Muscle layer of colon (tissue), 2 donors: ENCODE data around the gene RAB11FIP5.
A peak's percentile ranks its signal among the peaks of the same experiment; 100 is the strongest.
"Not testable (repeated sequence)": the region's sequence is repeated elsewhere in the genome, so short reads cannot be mapped to it uniquely, and the experiment has no call there.

Source experiments
- H3K27ac ChIP-seq: one replicate; pipeline ENCODE4 v1.7.0; 2013; ENCODE audit warnings: low read depth, mild to moderate bottlenecking, low read length, moderate library complexity
- H3K27me3 ChIP-seq, 2 donors: one replicate each; pipeline ENCODE4 v1.7.0; 2013; ENCODE audit warnings: low read length in 2 of 2, mild to moderate bottlenecking in 2 of 2; ENCODE audit not compliant: insufficient read depth in 2 of 2, control insufficient read depth in 1 of 2
- H3K36me3 ChIP-seq: one replicate; pipeline ENCODE4 v1.7.0; 2013; ENCODE audit warnings: mild to moderate bottlenecking, low read length; ENCODE audit not compliant: insufficient read depth
- H3K4me1 ChIP-seq: one replicate; pipeline ENCODE4 v1.7.0; 2013; ENCODE audit warnings: mild to moderate bottlenecking, low read length; ENCODE audit not compliant: insufficient read depth
- H3K4me3 ChIP-seq, 2 donors: one replicate each; pipeline ENCODE4 v1.7.0; 2013; ENCODE audit warnings: low read length in 2 of 2, low read depth in 1 of 2, mild to moderate bottlenecking in 1 of 2, moderate library complexity in 1 of 2
- H3K9ac ChIP-seq: one replicate; pipeline ENCODE4 v1.7.0; 2013; ENCODE audit warnings: low read length
- H3K9me3 ChIP-seq: one replicate; pipeline ENCODE4 v1.7.0; 2013; ENCODE audit warnings: mild to moderate bottlenecking, low read length
- donor health status: abdominal sarcoma.
- donor health status: Adenocarcinoma of cecum.

Gene RAB11FIP5

DNA sequence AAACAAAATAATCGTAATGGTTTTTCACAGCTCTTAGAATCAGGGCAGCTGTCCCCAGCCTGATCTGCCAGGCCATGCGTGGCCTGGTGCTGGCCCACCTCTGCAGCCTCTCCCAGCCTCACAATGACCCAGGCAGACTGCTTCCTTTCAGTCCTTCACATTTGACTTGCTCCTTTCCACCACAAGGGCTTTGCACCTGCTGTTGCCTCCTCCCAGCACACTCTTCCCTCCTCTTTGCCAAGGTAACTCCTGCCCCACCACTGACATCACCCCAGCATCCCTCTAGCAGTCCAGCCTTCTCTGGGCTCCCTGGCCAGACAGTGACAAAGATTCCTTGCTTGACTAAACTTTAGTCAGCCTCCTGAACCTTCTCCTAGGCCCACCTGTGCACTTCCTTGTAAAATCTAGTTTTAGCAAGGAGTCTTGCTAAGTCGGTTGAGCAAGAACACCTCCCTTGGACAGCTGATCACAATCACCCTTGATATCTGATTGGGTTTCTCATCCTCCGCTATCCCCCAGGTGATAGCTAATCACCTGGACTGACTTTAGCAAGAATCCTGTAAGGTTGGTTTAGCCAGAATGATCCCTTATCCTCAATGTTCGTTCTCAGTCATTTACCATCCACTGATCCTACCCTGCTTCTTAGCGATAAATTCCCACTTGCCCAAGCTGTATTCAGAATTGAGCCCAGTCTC, 16.2 kb upstream of the RAB11FIP5 start:
- H3K36me3 ChIP-seq, result no peaks in the 10 kb centered on the region
- no peaks in the 10 kb centered on the region for H3K27me3 ChIP-seq
- no peak overlapping the region for H3K27ac ChIP-seq
- H3K4me3 ChIP-seq, result no peak overlapping the region
- H3K4me1 ChIP-seq, result no peaks in the 10 kb centered on the region
- no peaks in the 10 kb centered on the region for H3K9me3 ChIP-seq
- no peak overlapping the region for H3K9ac ChIP-seq

DNA sequence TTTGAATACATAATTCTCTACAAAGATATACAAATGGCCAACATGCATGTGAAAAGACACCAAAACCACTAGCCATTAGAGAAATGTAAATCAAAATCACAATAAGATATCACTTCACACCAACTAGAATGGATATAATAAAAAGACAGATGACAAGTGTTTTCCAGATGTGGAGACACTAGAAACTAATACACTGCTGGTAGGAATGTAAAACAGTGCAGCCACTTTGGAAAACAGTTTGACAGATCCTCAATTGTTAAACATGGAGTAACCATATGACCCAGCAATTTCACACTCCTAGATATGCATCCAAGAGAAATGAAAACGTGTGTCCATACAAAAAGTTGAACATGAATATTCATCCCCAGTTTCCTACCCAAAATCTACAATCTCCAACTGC, 9.8 kb upstream of the RAB11FIP5 start:
- Histone ChIP-seq H3K4me3 (no peak overlapping the region), H3K9me3 (no peaks in the 10 kb centered on the region), H3K27ac (no peak overlapping the region), H3K36me3 (no peaks in the 10 kb centered on the region), H3K27me3 (no peaks in the 10 kb centered on the region), H3K9ac (no peak overlapping the region), H3K4me1 (no peaks in the 10 kb centered on the region)

DNA sequence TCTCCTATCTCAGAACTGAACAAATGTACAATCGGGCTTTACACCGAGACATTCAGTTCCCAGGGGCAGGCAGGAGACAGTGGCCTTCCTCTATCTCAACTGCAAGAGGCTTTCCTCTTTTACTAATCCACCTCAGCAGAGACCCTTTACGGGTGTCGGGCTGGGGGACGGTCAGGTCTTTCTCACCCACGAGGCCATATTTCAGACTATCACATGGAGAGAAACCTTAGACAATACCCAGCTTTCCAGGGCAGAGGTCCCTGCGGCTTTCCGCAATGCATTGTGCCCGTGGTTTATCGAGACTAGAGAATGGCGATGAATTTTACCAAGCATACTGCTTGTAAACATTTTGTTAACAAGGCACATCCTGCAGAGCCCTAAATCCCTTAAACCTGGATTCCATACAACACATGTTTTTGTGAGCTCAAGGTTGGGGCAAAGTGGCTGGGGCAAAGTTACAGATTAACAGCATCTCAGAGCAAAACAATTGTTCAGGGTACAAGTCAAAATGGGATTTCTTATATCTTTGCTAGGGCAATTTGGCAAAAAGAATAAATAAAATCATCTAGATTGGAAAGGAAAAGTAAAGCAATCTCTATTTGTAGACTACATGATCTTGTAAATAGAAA, 7.0 kb upstream of the RAB11FIP5 start:
- not testable (repeated sequence) for H3K4me1 ChIP-seq

DNA sequence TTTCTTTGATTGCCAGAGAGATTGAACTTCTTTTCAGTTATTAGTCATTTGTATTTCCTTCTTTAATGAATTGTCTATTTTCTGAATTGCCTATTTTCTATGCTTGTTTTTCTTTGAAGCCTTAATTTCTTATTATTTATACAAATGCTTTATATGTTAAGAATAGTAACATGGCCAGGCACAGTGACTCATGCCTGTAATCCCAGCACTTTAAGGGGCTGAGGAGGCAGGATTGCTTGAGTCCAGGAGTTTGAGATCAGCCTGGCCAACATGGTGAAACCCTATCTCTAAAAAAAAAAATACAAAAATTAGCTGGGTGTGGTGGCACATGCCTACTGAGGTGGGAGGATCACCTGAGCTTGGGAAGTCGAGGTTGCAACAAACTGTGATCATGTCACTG, 4.7 kb upstream of the RAB11FIP5 start:
- H3K27ac ChIP-seq, result no peak overlapping the region
- H3K4me3 ChIP-seq, result no peak overlapping the region
- H3K9ac ChIP-seq, result no peak overlapping the region
- no peaks in the 10 kb centered on the region for H3K27me3 ChIP-seq
- no peaks in the 10 kb centered on the region for H3K36me3 ChIP-seq
- no peaks in the 10 kb centered on the region for H3K9me3 ChIP-seq
- H3K4me1 ChIP-seq, result no peaks in the 10 kb centered on the region

More for the DNA sequence above, 7.0 kb upstream of the RAB11FIP5 start:
- H3K9me3 ChIP-seq, H3K27me3 ChIP-seq, H3K4me3 ChIP-seq, H3K9ac ChIP-seq, H3K36me3 ChIP-seq, H3K27ac ChIP-seq: not testable (repeated sequence)

DNA sequence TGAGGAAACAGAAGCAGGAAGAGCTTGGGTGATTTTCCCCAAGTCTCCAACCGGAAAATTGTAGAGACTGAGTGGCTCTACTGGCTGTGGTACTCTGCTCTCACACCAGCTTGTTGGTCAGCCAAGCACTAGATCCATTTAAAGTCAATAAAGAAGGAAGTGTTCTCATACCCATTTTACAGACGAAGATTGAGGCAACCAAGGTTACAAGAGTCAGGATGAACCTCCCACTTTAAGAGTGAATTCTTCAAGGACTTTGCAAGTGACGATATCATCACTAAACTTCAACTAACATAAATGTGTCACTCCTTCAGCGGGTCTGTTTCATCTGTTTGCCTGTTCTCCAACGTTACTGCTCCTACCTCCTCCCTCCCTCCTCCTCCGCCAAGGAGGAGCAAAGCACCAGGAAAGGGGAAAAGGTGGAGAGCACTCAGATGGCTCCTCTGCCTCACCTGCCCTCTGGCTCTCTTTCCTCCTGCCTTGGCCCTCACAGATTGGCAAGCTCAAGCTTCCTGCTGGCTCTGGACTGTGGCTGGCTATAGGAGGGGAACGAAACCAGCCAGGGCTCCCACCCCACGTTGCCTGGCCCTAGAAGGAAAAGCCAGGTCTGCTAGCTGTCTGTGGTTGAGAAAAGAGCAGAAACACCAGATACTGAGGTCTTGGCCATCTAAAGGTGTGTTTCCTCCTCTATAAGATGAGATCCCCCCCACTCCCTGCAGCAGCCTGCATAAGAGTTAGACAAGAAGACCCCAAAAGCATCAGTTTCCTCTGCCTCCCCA, 3.6 kb upstream of the RAB11FIP5 start:
- no peak overlapping the region for H3K4me3 ChIP-seq
- no peak overlapping the region for H3K9ac ChIP-seq
- peaks cover 3% of the 10 kb centered on the region for H3K4me1 ChIP-seq
- H3K27ac ChIP-seq, result no peak overlapping the region
- H3K9me3 ChIP-seq, result no peaks in the 10 kb centered on the region
- H3K36me3 ChIP-seq, result no peaks in the 10 kb centered on the region
- no peaks in the 10 kb centered on the region for H3K27me3 ChIP-seq

DNA sequence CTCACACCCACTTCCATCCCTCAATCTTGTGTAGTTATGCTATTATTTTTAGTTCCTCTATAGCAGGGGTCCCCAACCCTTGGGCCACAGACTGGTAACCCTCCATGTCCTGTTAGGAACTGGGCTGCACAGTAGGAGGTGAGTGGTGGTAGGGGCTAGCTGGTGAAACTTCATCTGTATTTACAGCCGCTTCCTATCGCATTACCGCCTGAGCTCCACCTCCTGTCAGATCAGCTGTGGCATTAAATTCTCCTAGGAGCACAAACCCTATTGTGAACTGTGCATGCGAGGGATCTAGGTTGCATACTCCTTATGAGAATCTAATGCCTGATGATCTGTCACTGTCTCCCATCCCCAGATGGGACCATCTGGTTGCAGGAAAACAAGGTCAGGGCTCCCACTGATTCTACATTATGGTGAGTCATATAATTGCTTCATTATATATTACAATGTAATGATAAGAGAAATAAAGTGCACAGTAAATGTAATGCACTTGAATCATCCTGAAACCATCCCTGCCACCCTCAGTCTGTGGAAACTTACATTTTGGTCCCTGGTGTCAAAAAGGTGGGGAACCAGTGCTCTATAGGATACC, 1.6 kb upstream of the RAB11FIP5 start:
- H3K27ac ChIP-seq, result no peak overlapping the region
- H3K36me3 ChIP-seq, result no peaks in the 10 kb centered on the region
- H3K27me3 ChIP-seq, result no peaks in the 10 kb centered on the region
- H3K9me3 ChIP-seq, result no peaks in the 10 kb centered on the region
- peaks cover 20% of the 10 kb centered on the region for H3K4me1 ChIP-seq
- no peak overlapping the region for H3K9ac ChIP-seq
- H3K4me3 ChIP-seq, result no peak overlapping the region

DNA sequence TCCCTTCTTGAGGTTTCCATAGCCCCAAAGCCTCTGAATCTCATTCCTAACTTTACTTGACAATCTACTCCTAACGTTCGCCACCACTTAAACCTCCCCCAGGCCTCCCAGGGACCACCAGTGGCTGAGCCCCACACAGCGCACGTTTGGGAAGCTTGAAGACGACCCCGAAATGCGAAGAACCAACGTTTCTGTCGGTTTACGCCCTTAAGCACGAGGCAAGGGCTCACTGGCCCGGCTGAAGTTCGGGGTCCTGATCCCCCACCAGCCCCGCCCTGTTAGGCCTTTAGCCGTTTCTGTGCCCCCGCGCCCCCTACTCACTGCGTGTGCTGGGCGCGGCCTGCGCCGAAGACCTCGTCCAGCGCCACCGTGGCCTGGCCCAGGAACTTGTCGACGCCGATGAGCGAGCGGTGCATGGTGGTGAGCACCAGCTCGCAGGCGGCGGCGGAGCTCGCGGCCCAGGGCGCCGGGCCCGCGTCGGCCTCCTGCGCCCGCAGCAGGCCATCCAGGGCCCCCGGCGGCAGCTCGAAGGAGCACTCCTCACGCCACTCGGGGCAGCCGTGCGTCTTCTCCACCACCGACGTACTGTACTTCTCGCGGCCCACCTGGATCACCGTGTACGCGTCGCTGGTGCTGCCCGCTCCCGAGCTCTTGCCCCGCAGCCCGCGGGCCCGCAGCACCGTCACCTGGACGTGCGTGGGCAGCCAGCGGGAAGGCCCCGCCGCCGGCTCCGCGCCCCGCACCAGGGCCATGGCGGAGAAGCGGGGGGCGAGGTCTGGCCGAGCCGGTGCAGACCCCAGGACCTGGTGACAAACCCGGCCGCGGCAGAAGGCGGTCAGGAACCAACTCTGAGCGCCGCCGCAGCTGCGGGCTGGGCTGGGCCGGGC, 479 bp downstream of the RAB11FIP5 start:
- no peaks in the 10 kb centered on the region for H3K36me3 ChIP-seq
- H3K27ac ChIP-seq, result peak overlapping the region; percentile 59
- H3K9ac ChIP-seq, result peak overlapping the region; percentile 78
- H3K9me3 ChIP-seq, result no peaks in the 10 kb centered on the region
- H3K27me3 ChIP-seq, result no peaks in the 10 kb centered on the region
- peak overlapping the region; percentile 66 to 90 for H3K4me3 ChIP-seq
- peaks cover 25% of the 10 kb centered on the region for H3K4me1 ChIP-seq

DNA sequence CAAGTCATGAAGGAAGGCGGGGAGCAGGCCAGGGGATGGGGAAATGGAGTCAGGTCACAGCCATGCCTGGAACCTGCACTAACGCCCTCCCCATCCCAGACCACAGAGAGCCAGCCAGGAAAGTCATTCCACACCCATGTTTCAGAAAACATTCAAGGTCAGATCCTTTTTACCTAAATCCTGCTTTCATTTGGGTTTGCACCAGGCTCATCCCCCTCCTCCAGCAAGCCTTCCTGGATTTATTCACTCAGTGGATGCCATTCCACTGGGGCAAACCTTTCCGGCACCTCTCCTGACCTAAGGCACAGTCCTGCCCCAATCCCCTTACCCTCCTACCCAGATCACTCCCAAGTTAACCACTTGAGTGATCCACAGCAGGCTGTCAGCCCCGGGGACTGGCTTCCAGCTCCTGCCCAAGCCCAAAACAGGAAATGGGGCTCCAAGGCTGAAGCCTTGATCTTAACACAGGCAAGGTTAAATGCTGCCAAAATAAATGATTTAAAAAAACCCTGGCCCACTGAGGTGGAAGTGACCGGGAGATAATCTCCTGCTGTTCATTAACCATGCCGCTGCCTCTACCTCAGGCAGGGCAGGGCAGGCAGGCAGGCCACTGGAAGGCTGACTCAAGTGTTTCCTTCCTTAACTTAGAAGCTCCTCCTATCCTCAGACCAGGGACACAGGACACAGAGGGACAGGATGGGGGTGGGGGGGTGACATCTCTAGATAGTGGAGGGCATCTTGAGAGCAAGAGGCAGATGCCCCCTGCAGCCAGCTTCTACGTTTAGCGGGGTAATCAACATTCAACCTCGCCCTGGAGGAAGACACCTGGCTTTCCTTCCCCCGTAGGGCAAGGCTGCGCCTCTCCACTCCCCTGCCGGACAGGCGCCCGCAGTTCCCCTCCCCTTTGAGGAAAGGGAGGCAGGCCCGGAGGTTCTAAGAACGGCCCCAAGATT, 1.4 kb downstream of the RAB11FIP5 start:
- peak overlapping the region; percentile 59 for H3K27ac ChIP-seq
- H3K27me3 ChIP-seq, result no peaks in the 10 kb centered on the region
- no peaks in the 10 kb centered on the region for H3K36me3 ChIP-seq
- H3K4me3 ChIP-seq, result peak overlapping the region; percentile 66 to 90
- peaks cover 31% of the 10 kb centered on the region for H3K4me1 ChIP-seq
- H3K9me3 ChIP-seq, result no peaks in the 10 kb centered on the region
- peak overlapping the region; percentile 78 for H3K9ac ChIP-seq

DNA sequence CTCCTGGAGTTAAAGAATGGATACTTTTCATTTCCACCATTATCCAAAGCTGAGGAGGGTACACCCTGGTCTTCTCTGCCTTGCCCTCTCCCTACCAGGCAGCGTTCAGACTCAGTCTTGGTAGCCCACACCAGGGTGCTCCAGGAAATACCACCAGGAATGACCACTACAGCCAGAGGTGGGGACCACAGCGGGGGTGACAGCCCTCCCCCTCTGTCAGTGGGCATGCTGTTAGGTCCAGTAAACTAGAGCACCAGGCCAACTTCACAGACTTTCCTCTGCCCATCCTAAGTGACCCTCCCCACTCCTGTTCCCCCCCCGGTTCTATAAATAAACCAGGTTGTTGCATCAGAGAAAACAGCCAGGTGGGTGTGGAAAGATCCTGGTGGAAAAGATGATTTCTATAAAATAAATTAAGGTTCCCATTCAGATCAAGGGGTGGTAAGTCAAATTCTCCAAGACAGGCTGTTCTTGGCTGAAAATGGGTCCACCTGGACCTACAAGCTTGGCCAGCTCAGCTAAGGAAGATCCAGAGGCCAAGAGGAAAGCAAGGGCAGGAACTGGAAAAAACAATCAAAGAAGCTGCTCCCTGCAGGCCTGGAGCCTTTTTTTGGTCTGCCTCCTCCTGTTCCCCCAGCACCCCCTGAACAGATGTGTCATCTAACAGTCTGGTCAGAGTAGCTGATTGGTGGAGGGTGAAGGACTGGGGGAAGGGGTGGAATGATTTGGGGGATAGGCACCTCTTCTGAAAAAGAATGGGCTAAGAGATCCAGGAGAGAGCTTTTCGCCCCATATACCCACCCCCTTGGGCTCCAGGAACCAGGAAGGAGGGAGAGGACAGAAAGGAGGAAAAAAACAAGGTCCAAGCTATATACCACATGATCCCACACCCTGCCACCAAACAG, 2.3 kb downstream of the RAB11FIP5 start:
- Histone ChIP-seq H3K4me1 (peaks cover 31% of the 10 kb centered on the region), H3K4me3 (peak overlapping the region in 1 of 2 donors; percentile 90), H3K36me3 (no peaks in the 10 kb centered on the region), H3K9ac (no peak overlapping the region), H3K9me3 (no peaks in the 10 kb centered on the region), H3K27ac (no peak overlapping the region), H3K27me3 (no peaks in the 10 kb centered on the region)
